Liver (tissue), 9 donors: ENCODE data around the gene NUDT16L1. TPM values are rescaled to one million over a fixed set of nuclear protein-coding genes. Genes with fewer than 3 reads are reported as not detected.

Experiments used
- DNase-seq: peaks from one replicate; pipeline ENCODE4 v3.0.0-alpha.2; 2017; ENCODE audit warnings: low spot score
- H3K27ac ChIP-seq, 2 donors: one replicate each; pipeline ENCODE4 v1.7.0; 2013; ENCODE audit warnings: inconsistent platforms in 2 of 2, low read length in 2 of 2, control low read depth in 1 of 2, low read depth in 1 of 2, mild to moderate bottlenecking in 1 of 2
- H3K27me3 ChIP-seq, 4 donors: one replicate each; pipeline versions ENCODE4 v1.6.1 to v1.7.0; 2013; ENCODE audit warnings: low read length in 3 of 4, inconsistent platforms in 1 of 4, mild to moderate bottlenecking in 1 of 4, moderate library complexity in 1 of 4; ENCODE audit not compliant: control insufficient read depth in 4 of 4, insufficient read depth in 4 of 4
- H3K36me3 ChIP-seq, 4 donors: one replicate each; pipeline versions ENCODE4 v1.6.1 to v1.7.0; 2013; ENCODE audit warnings: low read length in 3 of 4, mild to moderate bottlenecking in 3 of 4, low read depth in 1 of 4, moderate library complexity in 1 of 4; ENCODE audit not compliant: control insufficient read depth in 4 of 4, insufficient read depth in 3 of 4
- H3K4me1 ChIP-seq, 4 donors: one replicate each; pipeline versions ENCODE4 v1.6.1 to v1.7.0; 2013; ENCODE audit warnings: low read length in 3 of 4, mild to moderate bottlenecking in 3 of 4, moderate library complexity in 1 of 4; ENCODE audit not compliant: control insufficient read depth in 4 of 4, insufficient read depth in 4 of 4
- H3K4me3 ChIP-seq, 3 donors: one replicate each; pipeline versions ENCODE4 v1.6.1 to v1.7.0; 2013; ENCODE audit warnings: low read length in 3 of 3, control low read depth in 1 of 3, low read depth in 1 of 3, mild to moderate bottlenecking in 1 of 3
- H3K9ac ChIP-seq, 2 donors: one replicate each; pipeline ENCODE4 v1.7.0; 2013; ENCODE audit warnings: low read length in 2 of 2, mild to moderate bottlenecking in 2 of 2, moderate library complexity in 2 of 2, control low read depth in 1 of 2, low read depth in 1 of 2
- H3K9me3 ChIP-seq, 4 donors: one replicate each; pipeline versions ENCODE4 v1.6.1 to v1.7.0; 2013; ENCODE audit warnings: low read length in 3 of 4; ENCODE audit not compliant: control insufficient read depth in 4 of 4
- ATF3 ChIP-seq: IDR thresholded peaks from 2 replicates; pipeline ENCODE4 v1.6.1; 2016; ENCODE audit warnings: antibody characterized with exemption
- CTCF ChIP-seq: fragments of 150-350 bp; IDR thresholded peaks from 2 replicates; pipeline ENCODE4 v1.5.1; 2017; ENCODE audit warnings: improper control_type of control experiment, low read depth, low read length; ENCODE audit not compliant: missing input control
- EGR1 ChIP-seq, 2 donors: IDR thresholded peaks; 2 replicates each; pipeline ENCODE4 v1.6.1; 2016 to 2018; ENCODE audit warnings: antibody characterized with exemption in 2 of 2, low read depth in 2 of 2
- FOXA1 ChIP-seq: IDR thresholded peaks from 2 replicates; pipeline ENCODE4 v1.6.1; 2016; ENCODE audit warnings: antibody characterized with exemption
- FOXA2 ChIP-seq: IDR thresholded peaks from 2 replicates; pipeline ENCODE4 v1.6.1; 2016; ENCODE audit warnings: antibody characterized with exemption
- GABPA ChIP-seq, 2 donors: IDR thresholded peaks in 1 of 2; conservative IDR thresholded peaks in 1 of 2; 2 replicates each; pipeline ENCODE4 v1.6.1; 2016; ENCODE audit warnings: antibody characterized with exemption in 2 of 2, mild to moderate bottlenecking in 1 of 2, moderate library complexity in 1 of 2
- HNF4A ChIP-seq, 2 donors: conservative IDR thresholded peaks; 2 replicates each; pipeline ENCODE4 v1.6.1; 2016; ENCODE audit warnings: antibody characterized with exemption in 2 of 2, mild to moderate bottlenecking in 2 of 2
- HNF4G ChIP-seq: IDR thresholded peaks from 2 replicates; pipeline ENCODE4 v1.6.1; 2016; ENCODE audit warnings: antibody characterized with exemption
- JUND ChIP-seq, 2 donors: IDR thresholded peaks; 2 replicates each; pipeline ENCODE4 v1.6.1; 2016; ENCODE audit warnings: antibody characterized with exemption in 2 of 2
- NR2F2 ChIP-seq: IDR thresholded peaks from 2 replicates; pipeline ENCODE4 v1.6.1; 2016; ENCODE audit warnings: antibody characterized with exemption
- RAD21 ChIP-seq, 2 donors: IDR thresholded peaks; 2 replicates each; pipeline ENCODE4 v1.6.1; 2016; ENCODE audit warnings: antibody characterized with exemption in 2 of 2, mild to moderate bottlenecking in 2 of 2
- RXRA ChIP-seq, 2 donors: IDR thresholded peaks; 2 replicates each; pipeline ENCODE4 v1.6.1; 2017 to 2018; ENCODE audit warnings: antibody characterized with exemption in 2 of 2, mild to moderate bottlenecking in 1 of 2
- SP1 ChIP-seq: IDR thresholded peaks from 2 replicates; pipeline ENCODE4 v1.6.1; 2018; ENCODE audit warnings: antibody characterized with exemption, mild to moderate bottlenecking
- TAF1 ChIP-seq: conservative IDR thresholded peaks from 2 replicates; pipeline ENCODE4 v1.6.1; 2016; ENCODE audit warnings: antibody characterized with exemption, mild to moderate bottlenecking
- YY1 ChIP-seq: IDR thresholded peaks from 2 replicates; pipeline ENCODE4 v1.6.1; 2016; ENCODE audit warnings: antibody characterized with exemption, mild to moderate bottlenecking
- WGBS: extraction: QIAGEN DNeasy Blood & Tissue Kit; methylation state at CpG from one replicate; pipeline ENCODE4 v1.1.7; 2013; 5-methylcytosine and 5-hydroxymethylcytosine counted together
- polyA plus RNA-seq, 2 donors: library from polyadenylated mRNA; stranded (reverse) in 1 of 2; unstranded in 1 of 2; fragments of 200-250 nt in 1 of 2; fragments of >200 nt in 1 of 2; fragmentation: Nextera tagmentation in 1 of 2; extraction: Ambion mirVana in 1 of 2; gene quantifications; one replicate each; pipeline versions ENCODE4 v1.2.1 to v1.2.3, GENCODE V29; 2013 to 2015
- total RNA-seq, 2 donors: library from RNA; depleted of rRNA; stranded (reverse); fragments of >200 nt; gene quantifications; one replicate each; pipeline ENCODE4 v1.2.3, GENCODE V29; 2014
- TF ChIP-seq, protein P1 (sequence below): IDR thresholded peaks from 2 replicates; pipeline ENCODE4 v1.6.1; 2016; ENCODE audit warnings: antibody characterized with exemption, mild to moderate bottlenecking
- TF ChIP-seq, protein P2 (sequence below): IDR thresholded peaks from 2 replicates; pipeline ENCODE4 v1.6.1; 2016; ENCODE audit warnings: antibody characterized with exemption
- TF ChIP-seq, protein P3 (sequence below): IDR thresholded peaks from 2 replicates; pipeline ENCODE4 v1.6.1; 2016; ENCODE audit warnings: antibody characterized with exemption
- donor health status: healthy.
- donor health status: healthy.
- donor health status: healthy.
- donor health status: healthy.
- donor health status: healthy.

The NUDT16L1 gene
- total and polyA plus RNA-seq, 4 donors = 22.4 to 43.4 (median 36.3) TPM

GRCh38 chr16:4675864-4676786 lies 17.2 kb upstream of the NUDT16L1 start:
- no peak for TF ChIP-seq CTCF
- no peak for TF ChIP-seq FOXA1
- peak; percentile 61 for TF ChIP-seq SP1
- peak; percentile 39 for TF ChIP-seq HNF4G
- no peak for TF ChIP-seq GABPA (IDR thresholded peaks at IDR 0.05 in 1 of 2, conservative IDR thresholded peaks at IDR 0.05 in 1 of 2)
- TF ChIP-seq ATF3 = no peak
- TF ChIP-seq YY1 = peak; percentile 33
- TF ChIP-seq, protein P1, sequence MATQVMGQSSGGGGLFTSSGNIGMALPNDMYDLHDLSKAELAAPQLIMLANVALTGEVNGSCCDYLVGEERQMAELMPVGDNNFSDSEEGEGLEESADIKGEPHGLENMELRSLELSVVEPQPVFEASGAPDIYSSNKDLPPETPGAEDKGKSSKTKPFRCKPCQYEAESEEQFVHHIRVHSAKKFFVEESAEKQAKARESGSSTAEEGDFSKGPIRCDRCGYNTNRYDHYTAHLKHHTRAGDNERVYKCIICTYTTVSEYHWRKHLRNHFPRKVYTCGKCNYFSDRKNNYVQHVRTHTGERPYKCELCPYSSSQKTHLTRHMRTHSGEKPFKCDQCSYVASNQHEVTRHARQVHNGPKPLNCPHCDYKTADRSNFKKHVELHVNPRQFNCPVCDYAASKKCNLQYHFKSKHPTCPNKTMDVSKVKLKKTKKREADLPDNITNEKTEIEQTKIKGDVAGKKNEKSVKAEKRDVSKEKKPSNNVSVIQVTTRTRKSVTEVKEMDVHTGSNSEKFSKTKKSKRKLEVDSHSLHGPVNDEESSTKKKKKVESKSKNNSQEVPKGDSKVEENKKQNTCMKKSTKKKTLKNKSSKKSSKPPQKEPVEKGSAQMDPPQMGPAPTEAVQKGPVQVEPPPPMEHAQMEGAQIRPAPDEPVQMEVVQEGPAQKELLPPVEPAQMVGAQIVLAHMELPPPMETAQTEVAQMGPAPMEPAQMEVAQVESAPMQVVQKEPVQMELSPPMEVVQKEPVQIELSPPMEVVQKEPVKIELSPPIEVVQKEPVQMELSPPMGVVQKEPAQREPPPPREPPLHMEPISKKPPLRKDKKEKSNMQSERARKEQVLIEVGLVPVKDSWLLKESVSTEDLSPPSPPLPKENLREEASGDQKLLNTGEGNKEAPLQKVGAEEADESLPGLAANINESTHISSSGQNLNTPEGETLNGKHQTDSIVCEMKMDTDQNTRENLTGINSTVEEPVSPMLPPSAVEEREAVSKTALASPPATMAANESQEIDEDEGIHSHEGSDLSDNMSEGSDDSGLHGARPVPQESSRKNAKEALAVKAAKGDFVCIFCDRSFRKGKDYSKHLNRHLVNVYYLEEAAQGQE = no peak
- TF ChIP-seq, protein P2, sequence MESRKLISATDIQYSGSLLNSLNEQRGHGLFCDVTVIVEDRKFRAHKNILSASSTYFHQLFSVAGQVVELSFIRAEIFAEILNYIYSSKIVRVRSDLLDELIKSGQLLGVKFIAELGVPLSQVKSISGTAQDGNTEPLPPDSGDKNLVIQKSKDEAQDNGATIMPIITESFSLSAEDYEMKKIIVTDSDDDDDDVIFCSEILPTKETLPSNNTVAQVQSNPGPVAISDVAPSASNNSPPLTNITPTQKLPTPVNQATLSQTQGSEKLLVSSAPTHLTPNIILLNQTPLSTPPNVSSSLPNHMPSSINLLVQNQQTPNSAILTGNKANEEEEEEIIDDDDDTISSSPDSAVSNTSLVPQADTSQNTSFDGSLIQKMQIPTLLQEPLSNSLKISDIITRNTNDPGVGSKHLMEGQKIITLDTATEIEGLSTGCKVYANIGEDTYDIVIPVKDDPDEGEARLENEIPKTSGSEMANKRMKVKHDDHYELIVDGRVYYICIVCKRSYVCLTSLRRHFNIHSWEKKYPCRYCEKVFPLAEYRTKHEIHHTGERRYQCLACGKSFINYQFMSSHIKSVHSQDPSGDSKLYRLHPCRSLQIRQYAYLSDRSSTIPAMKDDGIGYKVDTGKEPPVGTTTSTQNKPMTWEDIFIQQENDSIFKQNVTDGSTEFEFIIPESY = no peak
- no peak for TF ChIP-seq JUND (IDR thresholded peaks at IDR 0.05)
- TF ChIP-seq EGR1 (IDR thresholded peaks at IDR 0.05; ENCODE audit: low read depth in 2 of 2) = no peak
- TF ChIP-seq, protein P3, sequence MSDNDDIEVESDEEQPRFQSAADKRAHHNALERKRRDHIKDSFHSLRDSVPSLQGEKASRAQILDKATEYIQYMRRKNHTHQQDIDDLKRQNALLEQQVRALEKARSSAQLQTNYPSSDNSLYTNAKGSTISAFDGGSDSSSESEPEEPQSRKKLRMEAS = no peak
- no peak for TF ChIP-seq FOXA2
- no peak for TF ChIP-seq NR2F2
- TF ChIP-seq RAD21 (IDR thresholded peaks at IDR 0.05) = peak in 1 of 2 donors; percentile 24
- TF ChIP-seq RXRA (IDR thresholded peaks at IDR 0.05) = peak; percentile 51 to 74
- peak; percentile 76 to 87 for TF ChIP-seq HNF4A (conservative IDR thresholded peaks at IDR 0.05)
- no peak for TF ChIP-seq TAF1
- H3K4me1 ChIP-seq = peaks cover 6 to 60% (median 47%) of the 10 kb centered on the region in 4 donors
- WGBS = 59% methylated on average over 23 of the region's 23 CpGs
- no peak for DNase-seq
- H3K4me3 ChIP-seq = no peak overlapping the region
- peak overlapping the region in 1 of 2 donors; percentile 34 for H3K9ac ChIP-seq
- no peaks in the 10 kb centered on the region for H3K27me3 ChIP-seq
- H3K27ac ChIP-seq = peak overlapping the region; percentile 83 to 98
- no peaks in the 10 kb centered on the region for H3K9me3 ChIP-seq
- H3K36me3 ChIP-seq = peaks cover 0 to 21% (median 7%) of the 10 kb centered on the region in 4 donors
